IPS-NIHi11 (cell line): ENCODE results near the gene UQCRHL.
"Not testable (repeated sequence)": the region's sequence is repeated elsewhere in the genome, so short reads cannot be mapped to it uniquely, and the experiment has no call there.

Experiments used
- DNase-seq: peaks from one replicate; pipeline ENCODE4 v3.0.0; 2012; ENCODE audit warnings: mixed read lengths, low spot score

The UQCRHL gene

DNA sequence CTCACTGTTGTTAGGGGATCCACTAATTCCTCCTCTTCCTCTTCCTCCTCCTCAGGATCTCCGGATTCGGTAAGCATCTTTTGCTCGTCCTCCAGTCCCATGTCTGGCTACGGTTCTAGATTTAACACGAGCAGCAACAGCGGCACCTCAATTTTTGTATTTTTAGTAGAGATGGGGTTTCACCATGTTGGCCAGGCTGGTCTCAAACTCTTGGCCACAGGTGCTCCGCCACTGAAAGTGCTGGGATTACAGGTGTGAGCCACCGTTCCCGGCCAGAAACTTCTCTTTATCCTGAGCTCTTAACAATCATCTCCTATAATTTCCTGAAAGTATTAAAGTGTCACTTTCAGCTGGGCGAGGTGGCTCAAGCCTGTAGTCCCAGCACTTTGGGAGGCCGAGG, at the start of gene UQCRHL:
Gene UQCRHL, minus strand, starts transcription at position 101 of the 400 bp plus-strand sequence. Its CDS starts 0 bp downstream, at position 101.
- DNase-seq = not testable (repeated sequence)

DNA sequence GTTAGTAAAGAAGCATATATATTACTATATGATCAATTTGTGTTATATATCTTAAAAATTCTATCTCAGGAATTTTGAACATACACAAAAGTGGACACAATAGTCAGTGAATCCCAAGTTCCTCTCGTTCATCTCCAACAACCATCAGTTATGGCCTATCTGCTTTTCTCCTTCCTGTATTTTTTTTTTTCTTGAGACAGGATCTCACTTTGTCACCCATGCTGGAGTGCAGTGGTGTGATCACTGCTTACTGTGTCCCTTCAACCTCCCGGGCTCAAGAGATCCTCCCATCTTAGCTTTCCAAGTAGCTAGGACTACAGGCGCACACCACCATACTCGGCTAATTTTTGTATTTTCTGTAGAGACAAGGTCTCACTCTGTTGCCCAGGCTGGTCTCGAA, 49.4 kb upstream of the UQCRHL start:
- DNase-seq = no peak

DNA sequence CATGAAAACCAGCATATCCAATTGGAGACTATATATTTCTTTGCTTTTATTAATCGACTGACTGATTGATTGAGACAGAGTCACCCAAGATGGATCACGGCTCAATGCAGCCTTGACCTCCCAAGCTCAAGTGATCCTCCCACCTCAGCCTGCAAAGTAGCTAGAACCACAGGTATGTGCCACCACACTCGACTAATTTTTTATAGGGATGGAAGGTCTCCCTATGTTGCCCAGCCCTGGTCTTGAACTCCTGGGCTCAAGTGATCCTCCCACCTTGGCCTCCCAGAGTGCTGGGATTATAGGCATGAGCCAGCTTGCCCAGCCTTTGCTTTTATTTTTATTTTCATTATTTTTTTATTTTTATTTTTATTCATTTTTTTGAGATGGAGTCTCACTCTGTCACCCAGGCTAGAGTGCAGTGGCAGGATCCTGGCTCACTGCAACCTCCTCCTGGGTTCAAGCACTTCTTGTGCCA, 45.4 kb upstream of the UQCRHL start:
- DNase-seq = no peak

DNA sequence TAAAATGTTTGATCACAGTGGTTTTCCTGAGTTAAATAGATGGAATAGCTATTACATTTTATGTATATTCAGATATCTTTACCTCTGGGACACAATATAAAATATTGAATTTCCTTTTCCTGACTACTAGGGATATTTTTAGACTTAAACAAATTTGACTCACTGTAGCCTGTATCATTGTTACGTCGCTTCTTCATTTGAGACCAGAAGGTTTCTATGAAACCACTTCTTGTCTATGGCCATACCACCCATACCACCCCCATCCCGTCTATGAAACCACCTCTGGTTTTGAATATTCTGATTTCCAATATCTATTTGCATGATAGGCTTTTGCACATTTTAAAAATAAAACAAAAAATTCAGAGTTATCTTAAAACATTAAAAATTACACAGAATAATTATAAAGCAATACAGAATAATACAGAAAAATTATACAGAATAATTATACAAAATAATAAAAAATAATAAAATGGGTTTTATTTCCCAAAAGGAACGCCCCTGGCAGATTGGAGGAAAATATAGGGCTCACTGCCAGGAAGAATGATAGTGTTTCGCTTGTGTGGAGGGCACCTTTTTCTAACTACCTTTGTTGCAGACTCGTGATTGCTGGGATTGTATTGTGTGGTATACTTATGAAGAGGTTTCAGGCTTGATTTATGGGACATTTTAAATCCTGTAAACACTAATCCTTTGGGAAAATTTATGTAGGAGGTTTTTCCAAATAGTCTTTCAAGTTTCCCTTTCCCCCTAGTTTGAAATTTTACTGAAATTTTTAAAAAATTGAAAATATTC, 44.8 kb upstream of the UQCRHL start:
- DNase-seq = no peak

DNA sequence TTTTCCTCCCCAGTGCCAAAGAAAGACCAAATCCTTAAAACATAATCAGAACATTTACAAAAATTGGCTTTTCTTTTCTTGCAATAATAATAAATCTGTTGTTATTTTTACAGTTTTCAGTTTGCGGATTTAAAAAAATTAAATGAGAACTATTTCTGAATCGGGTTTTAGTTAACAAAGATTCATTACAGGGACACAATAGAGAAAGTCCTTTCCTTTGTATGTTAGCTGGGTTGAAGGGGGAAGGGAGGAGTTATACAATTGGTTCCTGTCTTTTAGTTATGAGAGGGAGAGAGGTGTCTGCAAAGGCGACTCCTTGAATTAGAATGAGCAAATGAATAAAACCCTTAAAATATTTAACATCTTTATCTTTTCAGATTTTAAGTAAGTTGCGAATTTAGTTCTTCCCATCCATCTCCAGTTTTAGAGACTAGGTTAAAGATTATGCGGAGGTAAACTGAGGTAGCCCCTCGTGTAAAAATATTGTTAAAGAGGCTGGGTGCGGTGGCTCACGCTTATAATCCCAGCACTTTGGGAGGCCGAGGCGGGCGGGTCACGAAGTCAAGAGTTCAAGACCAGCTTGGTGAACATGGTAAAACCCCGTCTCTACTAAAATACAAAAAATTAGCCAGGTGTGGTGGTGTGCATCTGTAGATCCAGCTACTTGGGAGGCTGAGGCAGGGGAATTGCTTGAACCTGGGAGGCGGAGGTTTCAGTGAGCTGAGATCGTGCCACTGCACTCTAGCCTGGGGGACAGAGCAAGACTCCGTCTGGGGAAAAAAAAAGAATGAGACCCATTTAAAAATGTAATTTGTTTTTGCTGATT, 44.0 kb upstream of the UQCRHL start:
- no peak for DNase-seq

DNA sequence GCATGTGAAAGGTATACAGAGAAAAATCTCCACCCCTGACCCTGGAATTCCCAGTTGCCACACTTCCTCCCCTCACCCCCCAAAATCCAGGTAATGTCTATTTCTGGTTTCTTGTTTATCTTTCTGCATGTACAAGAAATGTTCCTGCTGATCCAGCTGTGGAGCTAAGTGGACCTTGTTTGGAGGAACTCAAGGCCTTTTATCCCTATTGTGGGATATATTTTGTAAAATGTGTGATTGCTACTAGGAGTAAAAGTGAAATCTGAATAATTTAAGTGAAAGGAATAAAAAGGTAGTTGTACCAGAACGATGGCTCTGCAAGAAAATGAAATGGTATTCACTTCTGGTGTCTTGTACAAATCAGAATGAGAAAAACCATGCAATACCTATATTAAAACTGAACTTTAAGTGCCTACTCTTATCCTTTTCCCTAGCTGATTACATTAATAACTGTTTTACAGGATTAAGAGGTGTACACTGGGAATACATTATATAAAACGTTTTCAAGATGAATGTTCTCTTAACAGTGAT, 43.1 kb upstream of the UQCRHL start:
- DNase-seq = no peak

DNA sequence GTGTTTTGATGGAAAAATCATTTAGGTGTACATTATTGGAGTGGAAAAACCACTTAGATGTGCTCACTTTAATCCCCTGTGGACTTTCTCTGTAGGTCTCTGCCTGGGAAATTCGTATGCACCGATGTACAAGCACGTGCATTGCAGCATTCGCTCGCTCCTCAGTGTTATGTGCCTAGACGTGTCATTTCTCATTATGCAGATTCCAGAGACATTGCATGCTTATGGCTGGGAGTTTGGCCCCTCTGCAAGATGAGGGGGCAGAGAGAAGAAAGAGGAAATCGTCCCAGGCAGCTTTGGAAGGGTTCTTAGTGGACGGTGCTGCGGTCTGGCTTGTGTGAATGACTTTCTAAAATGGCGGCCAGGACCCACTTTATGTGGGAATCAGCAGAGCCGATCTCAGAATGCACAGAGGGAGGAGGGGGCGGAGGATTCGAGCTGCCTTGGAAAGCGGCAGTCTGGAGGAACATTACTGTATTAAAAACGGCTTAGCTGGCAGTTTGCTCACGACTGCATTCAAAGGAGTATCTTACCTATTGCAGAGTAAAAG, 42.4 kb upstream of the UQCRHL start:
- DNase-seq = peak; percentile 38

DNA sequence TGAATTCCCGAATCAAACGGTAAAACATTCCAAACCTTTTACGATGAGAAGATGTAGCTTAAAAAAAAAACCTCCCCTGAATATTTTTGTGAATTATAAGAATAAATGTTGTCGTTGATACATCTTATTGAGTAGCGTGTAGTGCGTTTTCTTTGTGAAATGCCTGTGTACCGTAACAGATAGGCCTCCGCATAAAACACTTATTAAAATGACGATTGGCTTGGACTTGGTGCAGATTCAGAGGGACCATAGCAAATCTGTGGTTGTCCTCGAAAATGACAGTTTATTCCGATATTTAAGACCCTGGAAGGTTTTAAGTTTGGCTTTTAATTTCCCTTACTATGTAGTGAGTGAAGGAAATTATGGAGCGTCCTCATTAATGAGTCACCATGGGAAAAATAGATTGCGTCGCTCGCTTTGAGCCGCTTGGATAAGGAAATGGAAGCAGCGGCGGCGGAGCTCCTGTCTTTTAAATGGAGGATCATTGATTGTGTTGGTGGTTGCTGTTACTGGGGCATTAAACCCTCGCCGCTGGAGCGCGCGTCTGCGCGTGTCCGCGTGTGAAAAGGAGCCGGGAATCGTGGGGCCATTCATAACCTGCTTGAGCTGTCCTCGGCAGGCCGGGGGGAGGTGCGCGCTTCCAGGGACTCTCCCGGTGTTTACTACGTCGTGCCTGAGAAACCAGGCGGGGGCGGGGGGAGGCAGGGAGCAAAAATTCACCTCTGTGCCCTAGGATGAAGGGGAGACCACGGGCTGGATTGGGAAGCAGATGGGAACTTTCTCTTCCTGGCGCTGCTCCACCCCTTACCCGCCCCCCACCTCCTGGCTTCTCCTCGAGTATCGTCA, 41.7 kb upstream of the UQCRHL start:
- peak; percentile 53 for DNase-seq

DNA sequence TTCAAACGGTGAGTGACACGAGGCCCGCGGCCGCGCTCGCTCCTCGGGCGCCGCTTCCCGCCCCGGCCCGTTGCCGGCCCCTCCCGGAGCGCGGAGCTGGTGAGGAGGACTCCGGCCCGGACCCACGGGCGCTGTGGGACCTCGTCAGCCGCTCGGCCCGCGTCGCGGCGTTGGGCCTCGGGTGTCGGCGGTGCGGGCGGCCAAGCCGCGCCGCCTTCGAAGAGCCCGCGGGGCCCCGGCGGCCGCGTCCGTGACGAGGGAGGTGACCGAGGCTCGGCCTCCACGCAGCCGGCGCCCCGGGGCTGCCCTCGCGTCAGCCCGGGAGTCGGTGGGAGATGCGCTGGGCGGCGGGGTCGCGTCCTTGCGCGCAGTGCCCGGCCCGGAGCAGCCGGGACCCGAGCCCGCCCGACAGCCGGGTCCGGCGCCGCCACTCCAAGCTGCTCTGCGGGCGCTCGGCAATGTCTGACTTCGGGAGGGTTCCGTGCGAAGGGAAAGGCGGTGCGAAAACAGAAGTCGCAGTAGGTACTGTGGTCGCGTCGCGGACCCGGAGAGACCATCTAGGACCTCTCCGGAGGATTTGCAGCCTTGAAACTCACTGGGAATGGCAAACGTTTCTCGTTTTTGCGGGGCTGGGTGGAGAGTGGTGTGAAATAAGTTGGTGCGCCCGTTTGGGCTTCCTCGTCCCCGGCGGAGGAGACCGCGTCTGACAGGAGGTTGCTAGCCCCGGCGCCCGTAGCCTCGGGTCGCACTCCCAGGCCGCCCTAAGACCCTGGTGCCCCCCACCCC, 40.9 kb upstream of the UQCRHL start:
- DNase-seq = no peak

DNA sequence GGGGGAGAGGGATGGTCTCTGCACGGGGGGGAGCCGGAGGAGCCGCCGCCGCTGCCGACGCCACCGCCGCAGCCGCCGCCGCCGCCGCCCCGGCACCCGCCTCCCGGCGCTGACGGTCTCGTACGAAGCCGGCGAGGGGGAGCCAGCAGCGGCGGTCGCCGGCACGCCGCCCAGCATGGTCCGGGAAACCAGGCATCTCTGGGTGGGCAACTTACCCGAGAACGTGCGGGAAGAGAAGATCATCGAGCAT, 40.4 kb upstream of the UQCRHL start:
- DNase-seq = no peak

DNA sequence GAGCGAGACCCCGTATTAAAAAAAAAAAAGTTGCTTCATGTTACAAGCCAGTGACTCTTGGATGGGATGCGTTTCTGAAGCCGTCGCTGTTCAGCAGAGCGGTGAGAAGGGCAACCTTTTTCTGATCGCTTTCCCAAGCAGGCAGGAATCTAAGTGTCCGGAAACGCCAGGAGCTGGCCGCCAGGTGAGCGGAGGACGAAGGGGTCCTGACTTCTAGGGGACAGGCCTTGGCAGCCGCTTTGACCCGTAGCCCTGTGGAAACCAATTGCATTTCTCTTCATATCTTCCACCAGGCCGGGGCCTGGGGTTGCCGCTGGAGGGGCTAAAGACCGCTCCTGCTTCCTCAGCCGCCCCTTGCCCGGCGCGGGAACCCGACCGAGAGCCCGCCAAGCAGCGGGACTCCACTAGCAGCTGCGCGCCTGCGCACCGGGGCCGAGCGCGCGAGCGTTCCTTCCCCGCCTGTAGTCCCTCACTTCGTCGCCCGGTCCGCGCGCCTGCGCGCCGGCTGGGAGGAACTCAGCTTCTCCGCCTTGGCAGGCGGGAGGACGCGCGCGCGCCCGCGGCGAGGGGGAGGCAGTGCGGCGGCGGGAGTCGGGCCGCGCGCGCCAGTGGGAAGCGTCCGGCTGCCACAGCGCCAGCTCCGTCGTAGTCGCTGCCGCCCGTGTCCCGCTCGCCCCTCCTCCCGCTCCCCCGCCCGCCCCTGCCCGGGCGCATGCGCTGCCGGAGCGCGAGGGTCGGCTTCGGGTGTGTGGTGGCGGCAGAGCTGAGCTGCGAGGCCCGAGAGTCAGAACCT, 39.8 kb upstream of the UQCRHL start, which contains the start of gene SPEN:
Gene SPEN, plus strand, starts transcription at position 608 of the 793 bp plus-strand sequence. CDS start 361 bp downstream, outside the sequence.
- DNase-seq = peak; percentile 85

DNA sequence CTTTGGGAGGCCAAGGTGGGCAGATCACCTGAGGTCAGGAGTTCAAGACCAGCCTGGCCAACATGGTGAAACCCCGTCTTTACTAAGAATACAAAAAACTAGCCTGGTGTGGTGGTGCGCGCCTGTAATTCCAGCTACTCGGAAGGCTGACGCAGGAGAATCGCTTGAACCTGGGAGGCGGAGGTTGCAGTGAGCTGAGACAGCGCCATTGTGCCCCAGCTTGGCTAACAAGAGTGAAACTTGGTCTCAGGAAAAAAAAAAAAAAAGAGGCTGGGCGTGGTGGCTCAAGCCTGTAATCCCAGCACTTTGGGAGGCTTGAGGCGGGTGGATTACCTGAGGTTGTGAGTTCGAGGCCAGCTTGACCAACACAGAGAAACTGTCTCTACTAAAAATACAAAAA, 38.6 kb upstream of the UQCRHL start:
- not testable (repeated sequence) for DNase-seq

DNA sequence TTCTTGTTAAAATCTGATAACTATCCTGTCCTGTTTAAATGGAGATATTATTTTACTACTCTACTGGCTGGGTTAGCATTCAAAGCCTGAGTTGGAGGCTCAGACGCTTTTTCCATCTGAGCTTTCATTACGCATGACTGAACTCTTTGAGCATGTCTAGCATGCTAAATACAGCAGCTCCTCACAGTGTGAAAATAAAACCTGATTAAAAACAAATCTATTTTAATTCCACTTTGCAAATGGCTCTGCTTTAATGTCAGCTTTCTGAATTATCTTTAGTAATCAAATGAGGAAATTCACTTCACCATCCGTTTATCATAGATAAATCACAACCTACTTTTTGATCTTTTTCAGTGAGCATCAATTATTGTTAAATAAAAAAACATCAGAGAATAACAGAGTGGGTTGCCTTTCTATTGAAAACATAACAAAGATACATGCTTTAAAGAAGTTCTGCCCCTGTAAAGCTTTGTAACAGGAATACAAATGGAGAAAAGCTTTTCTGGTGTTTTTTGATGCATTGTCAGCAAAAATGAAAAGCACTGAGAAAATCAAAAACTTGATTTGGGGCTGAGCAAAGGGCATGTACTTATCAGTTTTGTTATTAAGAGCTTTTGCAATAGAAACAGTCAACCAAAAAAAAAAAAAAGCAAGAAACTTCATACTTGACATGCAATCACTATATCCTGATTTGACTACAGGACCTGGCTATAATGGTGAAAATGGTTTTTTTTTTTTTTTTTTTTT, 36.5 kb upstream of the UQCRHL start:
- no peak for DNase-seq

DNA sequence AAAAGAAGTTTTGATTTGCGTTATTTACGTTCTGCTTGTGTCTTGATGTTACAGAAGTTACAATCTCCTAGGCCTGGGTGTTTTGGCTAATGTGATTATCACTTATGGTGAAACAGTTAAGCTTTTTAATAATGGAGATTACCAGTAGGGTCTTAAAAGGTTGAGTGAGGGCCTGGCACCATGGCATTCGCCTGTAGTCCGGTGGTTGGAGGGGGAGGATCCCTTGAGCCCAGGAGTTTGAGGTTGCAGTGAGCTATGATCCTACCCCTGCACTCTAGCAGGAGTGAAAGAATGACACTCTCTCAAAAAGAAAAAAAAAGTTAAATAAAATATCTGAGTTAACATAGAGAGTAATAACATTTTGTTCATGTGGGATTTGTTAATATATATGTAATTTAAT, 31.3 kb upstream of the UQCRHL start:
- no peak for DNase-seq

DNA sequence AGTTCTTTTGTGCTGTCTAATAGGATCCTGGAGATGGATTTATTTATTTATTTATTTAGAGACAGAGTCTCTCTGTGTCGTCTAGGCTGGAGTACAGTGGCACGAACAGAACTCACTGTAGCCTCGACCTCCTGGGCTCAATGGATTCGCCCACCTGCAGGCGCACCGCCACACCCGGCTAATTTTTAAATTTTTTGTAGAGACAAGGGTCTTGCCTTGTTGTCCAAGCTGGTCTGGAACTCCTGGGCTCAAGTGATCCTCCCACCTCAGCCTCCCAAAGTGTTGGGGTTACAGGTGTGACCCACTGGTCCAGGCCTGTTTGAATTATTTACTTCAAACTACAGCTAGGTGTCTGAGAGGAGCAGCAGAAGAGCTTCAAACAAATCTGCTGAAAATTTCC, 30.5 kb upstream of the UQCRHL start:
- DNase-seq = no peak

DNA sequence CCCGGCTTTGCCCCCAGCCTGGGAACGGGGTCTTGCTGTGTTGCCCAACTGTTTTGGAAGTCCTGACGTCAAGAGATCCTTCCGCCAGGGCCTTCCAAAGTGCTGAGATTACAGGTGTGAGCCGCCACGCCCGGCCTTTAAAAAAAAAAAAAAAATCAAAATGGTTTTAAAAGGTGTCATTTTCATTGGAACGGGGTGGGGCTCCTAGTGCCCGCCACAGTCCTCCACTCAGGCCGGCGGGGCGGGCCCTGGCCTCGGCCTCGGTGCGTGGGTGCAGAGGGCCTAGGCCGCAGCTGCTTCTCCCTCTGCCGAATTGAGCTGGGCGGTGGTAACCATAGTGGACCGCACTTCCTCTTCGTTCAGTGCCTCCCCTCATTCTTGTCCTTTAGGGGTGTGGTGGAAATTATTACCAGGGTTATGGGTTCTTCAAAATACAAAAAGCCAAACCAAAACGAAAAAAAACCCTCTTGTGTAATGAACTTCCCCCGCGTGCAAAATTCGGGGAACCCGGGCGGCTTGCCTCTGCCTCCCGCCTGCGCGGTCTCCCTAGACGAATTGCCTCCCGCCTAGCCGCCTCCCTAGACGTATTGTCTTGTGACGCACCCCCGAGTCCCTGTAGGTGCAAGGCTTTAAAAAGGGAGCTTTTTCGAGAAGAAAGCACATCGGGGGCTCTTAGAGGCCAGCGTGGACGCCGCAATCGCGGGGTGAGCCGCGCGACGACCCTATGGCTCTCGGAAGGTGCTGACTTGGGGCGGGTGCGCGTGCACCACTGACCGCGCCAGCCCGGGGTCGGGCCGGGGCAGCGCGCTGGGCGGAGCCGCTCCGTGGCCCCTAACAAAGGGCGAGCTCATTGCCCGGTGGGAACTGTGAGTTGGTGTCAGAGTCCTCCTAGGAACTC, 29.6 kb upstream of the UQCRHL start:
- DNase-seq = no peak

DNA sequence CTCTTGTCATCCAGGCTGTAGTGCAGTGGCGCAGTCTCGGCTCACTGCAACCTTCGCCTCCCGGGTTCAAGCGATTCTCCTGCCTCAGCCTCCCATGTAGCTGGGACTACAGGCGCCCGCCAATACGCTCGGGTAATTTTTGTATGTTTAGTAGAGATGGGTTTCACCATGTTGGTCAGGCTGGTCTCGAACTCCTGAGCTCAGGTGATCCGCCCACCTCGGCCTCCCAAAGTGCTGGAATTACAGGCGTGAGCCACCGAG, 29.0 kb upstream of the UQCRHL start:
- not testable (repeated sequence) for DNase-seq

DNA sequence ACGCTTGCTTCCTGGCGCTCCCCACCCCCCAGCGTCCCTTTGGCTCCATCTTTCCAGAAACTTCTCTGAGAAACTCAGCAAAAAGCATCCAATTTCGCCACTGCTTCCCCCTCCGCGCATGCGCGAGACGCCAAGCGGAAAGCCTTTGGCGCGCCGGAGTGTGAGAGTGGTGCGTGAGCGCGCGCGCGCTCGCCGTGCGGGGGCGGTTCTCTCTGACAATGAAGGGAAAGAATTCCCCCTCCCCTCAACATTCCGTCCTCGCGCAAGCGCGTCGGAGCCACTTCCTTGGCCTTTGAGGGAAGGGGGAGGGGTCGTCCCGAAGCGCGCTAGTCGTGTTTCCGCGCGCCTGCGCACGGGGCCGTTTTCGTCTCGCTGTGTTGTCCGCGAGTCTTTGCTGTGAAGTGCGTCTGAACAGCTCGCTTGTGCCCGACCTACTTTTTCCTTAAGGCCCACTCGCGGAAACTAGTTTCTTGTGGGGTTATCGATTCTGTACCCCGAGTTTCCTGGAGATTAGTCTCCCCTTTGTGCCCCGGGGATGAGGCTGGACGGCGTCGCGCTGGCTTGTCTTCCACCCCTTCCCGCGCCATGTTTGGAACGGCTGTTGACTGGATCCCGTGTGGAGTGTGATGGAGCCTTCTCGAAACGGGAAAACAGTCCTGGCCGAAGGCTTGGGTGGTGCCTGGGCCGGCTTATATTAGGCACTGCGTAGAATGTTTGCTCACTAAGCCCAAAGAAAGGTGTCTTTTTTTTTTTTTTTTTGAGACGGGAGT, 28.5 kb upstream of the UQCRHL start:
- peak; percentile 86 for DNase-seq
